Thymus (tissue), 11 donors: ENCODE data around the gene ATP11B. TPM values are rescaled to one million over a fixed set of nuclear protein-coding genes. Genes with fewer than 3 reads are reported as not detected.
A peak's percentile ranks its signal among the peaks of the same experiment; 100 is the strongest.
"Not testable (repeated sequence)": the region's sequence is repeated elsewhere in the genome, so short reads cannot be mapped to it uniquely, and the experiment has no call there.

ENCODE experiments used
- DNase-seq, 9 donors: peaks; one replicate each; pipeline ENCODE4 v3.0.0-alpha.2; 2013; ENCODE audit warnings: low spot score in 9 of 9, low read depth in 6 of 9, missing footprints in 1 of 9
- H3K27ac ChIP-seq, 2 donors: one replicate each; pipeline ENCODE4 v1.5.1; 2013; ENCODE audit warnings: control low read depth in 1 of 2, low read depth in 1 of 2, low read length in 1 of 2, mild to moderate bottlenecking in 1 of 2, moderate library complexity in 1 of 2
- H3K27me3 ChIP-seq, 2 donors: one replicate each; pipeline ENCODE4 v1.5.1; 2013; ENCODE audit warnings: low read length in 1 of 2; ENCODE audit not compliant: control insufficient read depth in 2 of 2, insufficient read depth in 1 of 2
- H3K36me3 ChIP-seq, 2 donors: one replicate each; pipeline ENCODE4 v1.5.1; 2013; ENCODE audit warnings: low read length in 1 of 2, mild to moderate bottlenecking in 1 of 2, moderate library complexity in 1 of 2; ENCODE audit not compliant: control insufficient read depth in 2 of 2, insufficient read depth in 2 of 2
- H3K4me1 ChIP-seq, 2 donors: one replicate each; pipeline ENCODE4 v1.5.1; 2013; ENCODE audit warnings: low read length in 2 of 2; ENCODE audit not compliant: control insufficient read depth in 2 of 2, insufficient read depth in 2 of 2
- H3K4me3 ChIP-seq, 2 donors: one replicate each; pipeline ENCODE4 v1.5.1; 2013; ENCODE audit warnings: low read length in 2 of 2, control low read depth in 1 of 2, mild to moderate bottlenecking in 1 of 2
- H3K9me3 ChIP-seq, 2 donors: one replicate each; pipeline ENCODE4 v1.5.1; 2013; ENCODE audit warnings: low read length in 1 of 2, mild to moderate bottlenecking in 1 of 2; ENCODE audit not compliant: control insufficient read depth in 2 of 2, insufficient read depth in 1 of 2
- WGBS: extraction: QIAGEN DNeasy Blood & Tissue Kit; methylation state at CpG from one replicate; pipeline ENCODE4 v1.1.7; 2013; 5-methylcytosine and 5-hydroxymethylcytosine counted together
- polyA plus RNA-seq: library from polyadenylated mRNA; stranded (reverse); fragments of 200-250 nt; gene quantifications from one replicate; pipeline ENCODE4 v1.2.3, GENCODE V29; 2013
- total RNA-seq: library from RNA; stranded (reverse); fragments of 120-200 nt; gene quantifications from one replicate; pipeline ENCODE4 v1.2.4, GENCODE V29; 2013
- donor health status: healthy.

ATP11B gene
- total and polyA plus RNA-seq, 2 donors: 24.7 to 76.9 TPM

GRCh38 chr3:182789371-182789770 lies 3.9 kb upstream of the ATP11B start:
- Histone ChIP-seq H3K27ac (no peak overlapping the region), H3K36me3 (no peaks in the 10 kb centered on the region), H3K27me3 (no peaks in the 10 kb centered on the region), H3K4me3 (no peak overlapping the region), H3K4me1 (peaks cover 0 to 2% of the 10 kb centered on the region in 2 donors), H3K9me3 (no peaks in the 10 kb centered on the region)
- peak in 1 of 9 donors; percentile 23 for DNase-seq
- 19% methylated on average over 1 of the region's 1 CpG for WGBS

GRCh38 chr3:182790612-182791011 lies 2.7 kb upstream of the ATP11B start:
- DNase-seq: no peak
- Histone ChIP-seq H3K27ac (no peak overlapping the region), H3K4me3 (no peak overlapping the region), H3K27me3 (no peaks in the 10 kb centered on the region), H3K9me3 (no peaks in the 10 kb centered on the region), H3K36me3 (no peaks in the 10 kb centered on the region), H3K4me1 (peaks cover 0 to 2% of the 10 kb centered on the region in 2 donors)
- 91% methylated on average over 1 of the region's 1 CpG for WGBS

- H3K4me1 ChIP-seq: peaks cover 0 to 2% of the 10 kb centered on the region in 2 donors
Measured at GRCh38 chr3:182793663-182794454, 555 bp downstream of the ATP11B start.

GRCh38 chr3:182794455-182795388 lies 1.4 kb downstream of the ATP11B start:
- Histone ChIP-seq H3K27me3 (no peaks in the 10 kb centered on the region), H3K9me3 (no peaks in the 10 kb centered on the region), H3K36me3 (no peaks in the 10 kb centered on the region), H3K4me1 (peaks cover 0 to 2% of the 10 kb centered on the region in 2 donors), H3K4me3 (peak overlapping the region; percentile 67 to 88), H3K27ac (peak overlapping the region; percentile 93 to 94)
- 3% methylated on average over 13 of the region's 13 CpGs for WGBS
- DNase-seq: peak in 3 of 9 donors; percentile 4 to 34 (median 5)

More at GRCh38 chr3:182793663-182794454, 555 bp downstream of the ATP11B start:
- H3K4me3 ChIP-seq: peak overlapping the region; percentile 67 to 88
- H3K9me3 ChIP-seq: no peaks in the 10 kb centered on the region
- H3K27ac ChIP-seq: peak overlapping the region; percentile 93 to 94
- H3K36me3 ChIP-seq: no peaks in the 10 kb centered on the region
- no peaks in the 10 kb centered on the region for H3K27me3 ChIP-seq
- DNase-seq: peak; percentile 45 to 83 (median 57)
- under 1% methylated on average over 86 of the region's 86 CpGs for WGBS

- DNase-seq: peak; percentile 52 to 90 (median 64)
- H3K4me1 ChIP-seq: peaks cover 0 to 2% of the 10 kb centered on the region in 2 donors
- WGBS: under 1% methylated on average over 3 of the region's 3 CpGs
Measured at GRCh38 chr3:182795389-182795782, 2.1 kb downstream of the ATP11B start.

GRCh38 chr3:182796310-182796709 lies 3.0 kb downstream of the ATP11B start:
- no peak overlapping the region for H3K4me3 ChIP-seq
- H3K27me3 ChIP-seq: no peaks in the 10 kb centered on the region
- H3K27ac ChIP-seq: no peak overlapping the region
- WGBS: 92% methylated on average over 1 of the region's 1 CpG
- no peaks in the 10 kb centered on the region for H3K9me3 ChIP-seq
- no peaks in the 10 kb centered on the region for H3K36me3 ChIP-seq
- peaks cover 0 to 2% of the 10 kb centered on the region in 2 donors for H3K4me1 ChIP-seq
- DNase-seq: no peak

More at GRCh38 chr3:182795389-182795782, 2.1 kb downstream of the ATP11B start:
- peak overlapping the region; percentile 43 to 93 for H3K27ac ChIP-seq
- H3K4me3 ChIP-seq: peak overlapping the region; percentile 67 to 88
- H3K9me3 ChIP-seq: no peaks in the 10 kb centered on the region
- no peaks in the 10 kb centered on the region for H3K27me3 ChIP-seq
- no peaks in the 10 kb centered on the region for H3K36me3 ChIP-seq

GRCh38 chr3:182797876-182798275 lies 4.6 kb downstream of the ATP11B start:
- no peaks in the 10 kb centered on the region for H3K27me3 ChIP-seq
- H3K4me3 ChIP-seq: no peak overlapping the region
- no peaks in the 10 kb centered on the region for H3K36me3 ChIP-seq
- DNase-seq: no peak
- H3K27ac ChIP-seq: no peak overlapping the region
- no peaks in the 10 kb centered on the region for H3K9me3 ChIP-seq
- H3K4me1 ChIP-seq: no peaks in the 10 kb centered on the region
- WGBS: 95% methylated on average over 1 of the region's 1 CpG

GRCh38 chr3:182799143-182799542 lies 5.8 kb downstream of the ATP11B start:
- WGBS: 98% methylated on average over 16 of the region's 16 CpGs
- H3K27ac ChIP-seq, H3K4me1 ChIP-seq, H3K9me3 ChIP-seq, H3K27me3 ChIP-seq, H3K4me3 ChIP-seq, H3K36me3 ChIP-seq, DNase-seq: not testable (repeated sequence)

GRCh38 chr3:182800508-182800907 lies 7.2 kb downstream of the ATP11B start:
- no peaks in the 10 kb centered on the region for H3K9me3 ChIP-seq
- H3K36me3 ChIP-seq: no peaks in the 10 kb centered on the region
- WGBS: 98% methylated on average over 8 of the region's 8 CpGs
- H3K27me3 ChIP-seq: no peaks in the 10 kb centered on the region
- no peak overlapping the region for H3K27ac ChIP-seq
- DNase-seq: no peak
- H3K4me1 ChIP-seq: no peaks in the 10 kb centered on the region
- no peak overlapping the region for H3K4me3 ChIP-seq
